LNCaP clone FGC (cell line): ENCODE measurements around the gene PXMP4.
A peak's percentile ranks its signal among the peaks of the same experiment; 100 is the strongest.

Experiments used
- DNase-seq: peaks from one replicate; pipeline ENCODE4 v3.0.0-alpha.2; 2011; ENCODE audit warnings: low read depth
- H3K4me3 ChIP-seq: 2 replicates; pipeline ENCODE4 v1.5.1; 2011; ENCODE audit warnings: mild to moderate bottlenecking, low read depth, low read length, control low read depth
- CTCF ChIP-seq: IDR thresholded peaks from 2 replicates; pipeline ENCODE4 v1.5.1; 2012; ENCODE audit warnings: mild to moderate bottlenecking; ENCODE audit not compliant: control insufficient read depth, insufficient read depth; ENCODE audit errors: extremely low read depth

PXMP4 gene

DNA sequence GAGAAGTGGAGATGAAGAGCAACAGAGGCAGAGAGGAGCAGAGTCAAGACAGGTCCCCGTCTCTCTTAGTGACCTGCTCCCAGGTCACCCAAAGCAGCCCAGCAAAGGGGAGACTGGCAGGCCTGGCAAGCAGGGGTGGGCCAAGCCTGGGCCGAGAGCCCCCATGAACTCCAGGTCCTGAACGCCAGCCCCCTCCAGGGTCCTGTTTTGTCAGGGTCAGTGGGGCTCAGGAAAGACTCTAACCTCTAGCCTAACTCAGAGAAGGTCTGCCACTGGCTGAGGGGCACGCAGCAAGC lies 47.0 kb downstream of the PXMP4 start:
- H3K4me3 ChIP-seq: peak overlapping the region; percentile 62
- no peak for TF ChIP-seq CTCF
- DNase-seq: no peak

DNA sequence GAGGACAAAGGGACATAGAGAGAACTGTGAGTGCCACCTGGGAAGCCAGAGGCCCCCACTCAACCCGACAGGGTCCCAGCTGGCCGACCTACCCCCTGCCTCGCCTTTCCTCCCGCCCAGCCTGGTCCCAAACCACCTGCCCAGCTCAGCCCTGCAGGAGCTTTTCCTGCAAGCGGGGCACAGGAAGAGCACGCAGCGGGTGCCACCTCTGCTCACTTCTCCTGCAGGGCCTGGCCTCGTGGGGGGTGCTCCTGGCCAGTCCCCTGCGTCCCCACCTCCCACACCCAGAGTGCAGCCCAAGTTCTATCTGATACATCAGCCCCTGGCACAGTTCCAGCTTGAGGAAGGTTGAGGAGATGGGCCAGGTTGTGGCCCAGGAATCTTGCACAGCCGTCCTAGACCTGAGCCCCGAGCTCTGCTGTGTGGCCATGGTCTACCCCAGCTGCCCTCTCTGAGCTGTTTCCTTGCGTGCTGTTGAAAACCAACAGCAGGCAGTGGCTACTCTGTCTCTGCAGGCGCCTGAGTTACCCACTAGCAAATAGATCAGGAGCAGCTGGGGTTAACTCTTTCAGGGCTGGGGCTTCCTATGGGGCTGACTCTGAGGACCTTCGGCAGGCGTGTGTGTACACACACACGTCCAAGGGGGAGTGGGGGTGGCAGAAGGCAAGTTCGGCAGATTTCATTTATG lies 47.5 kb downstream of the PXMP4 start:
- DNase-seq: no peak
- TF ChIP-seq CTCF: no peak
- peak overlapping the region; percentile 62 for H3K4me3 ChIP-seq

- TF ChIP-seq CTCF: no peak
- no peak overlapping the region for H3K4me3 ChIP-seq
- no peak for DNase-seq
These were observed 48.4 kb downstream of the PXMP4 start for GRCh38 chr20:33671573-33672288.

DNA sequence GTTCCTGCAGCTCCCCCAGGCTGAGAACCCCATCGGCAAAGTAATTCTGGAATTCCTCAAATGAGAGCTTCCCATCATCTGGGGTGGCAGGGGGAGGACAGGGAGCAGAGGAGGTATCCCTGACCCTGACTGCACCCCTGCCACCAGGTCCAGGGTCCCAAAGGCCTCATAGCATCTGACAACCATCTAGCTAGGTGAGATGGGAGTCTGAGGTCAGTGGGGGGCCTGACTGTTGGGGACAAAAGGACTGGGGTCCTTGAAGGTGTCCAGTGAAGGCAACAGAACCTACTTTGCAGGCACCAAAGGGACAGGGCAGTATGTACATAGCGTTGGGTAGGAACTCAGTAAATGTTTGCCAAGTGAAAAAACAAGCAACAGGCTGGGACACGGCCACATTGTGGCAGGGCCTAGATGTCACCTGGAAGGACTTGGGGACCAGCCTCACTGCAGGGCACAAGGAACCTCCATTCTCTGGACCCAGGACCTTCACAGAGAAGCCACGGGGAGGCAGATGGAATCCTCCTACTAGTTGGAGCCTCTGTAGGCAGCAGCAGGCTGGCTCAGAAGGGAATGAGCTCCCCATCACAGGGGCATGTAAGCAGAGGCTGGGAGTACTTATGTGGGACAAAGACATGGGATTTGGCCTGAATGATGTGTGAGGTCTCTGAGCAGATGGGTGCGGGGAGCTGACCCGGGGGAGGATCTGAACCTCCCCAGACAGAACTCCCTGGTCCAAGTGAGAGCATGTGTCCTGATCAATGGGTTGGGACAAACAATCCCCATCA lies 49.2 kb downstream of the PXMP4 start:
- no peak overlapping the region for H3K4me3 ChIP-seq
- no peak for DNase-seq
- TF ChIP-seq CTCF: no peak

GRCh38 chr20:33669873-33670640 lies 50.1 kb downstream of the PXMP4 start:
- no peak overlapping the region for H3K4me3 ChIP-seq
- TF ChIP-seq CTCF: no peak
- no peak for DNase-seq

- no peak overlapping the region for H3K4me3 ChIP-seq
- TF ChIP-seq CTCF: no peak
These were observed 50.9 kb downstream of the PXMP4 start for GRCh38 chr20:33669224-33669623.

More at GRCh38 chr20:33669224-33669623, 50.9 kb downstream of the PXMP4 start:
- no peak for DNase-seq
